Measurements from ENCODE around the gene SQOR. TPM values are rescaled to one million over a fixed set of nuclear protein-coding genes. Genes with fewer than 3 reads are reported as not detected.

The SQOR gene
- total RNA-seq = 26.1 TPM

DNA sequence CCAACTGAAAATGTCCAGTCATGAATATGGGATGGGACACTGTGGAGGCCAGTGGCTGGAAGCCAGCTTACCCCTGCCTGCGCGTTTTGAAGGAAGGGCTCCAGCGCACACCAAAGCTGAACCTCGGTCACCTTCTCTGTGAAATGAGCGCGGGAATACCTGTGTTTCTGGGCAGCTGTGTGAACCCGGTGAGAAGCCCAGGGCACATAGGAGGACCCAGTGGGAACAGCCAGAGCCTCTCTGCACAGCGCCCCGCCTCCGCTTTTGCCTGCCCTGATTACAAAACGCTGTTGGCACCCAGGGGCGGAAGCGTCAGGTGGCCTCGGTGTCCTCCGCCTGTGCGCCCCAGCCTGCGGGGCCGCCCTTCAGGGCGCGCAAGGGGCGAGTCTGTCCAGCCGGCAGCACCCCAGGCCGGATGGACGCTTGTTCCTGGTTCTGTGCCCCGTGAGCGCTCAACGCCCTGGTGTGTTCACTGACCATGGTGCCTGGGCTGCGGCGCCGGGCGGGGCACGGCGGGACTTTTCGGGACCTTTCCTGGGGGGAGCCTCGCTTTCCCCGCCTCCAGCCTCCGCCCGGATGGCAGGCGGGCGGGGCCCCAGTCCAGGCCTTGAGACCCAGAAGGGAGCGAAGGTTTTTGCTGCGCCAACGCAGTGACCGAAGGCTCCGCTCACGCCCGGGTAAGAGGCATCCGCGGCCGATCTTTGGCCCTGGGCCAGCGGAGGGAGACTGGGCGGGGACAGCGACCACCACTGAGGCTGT, at the start of gene SQOR:
Gene SQOR (plus strand): TSS at position 598 of the 759 bp plus-strand sequence. CDS start 23,895 bp downstream, outside the sequence.
- DNase-seq = no peak

DNA sequence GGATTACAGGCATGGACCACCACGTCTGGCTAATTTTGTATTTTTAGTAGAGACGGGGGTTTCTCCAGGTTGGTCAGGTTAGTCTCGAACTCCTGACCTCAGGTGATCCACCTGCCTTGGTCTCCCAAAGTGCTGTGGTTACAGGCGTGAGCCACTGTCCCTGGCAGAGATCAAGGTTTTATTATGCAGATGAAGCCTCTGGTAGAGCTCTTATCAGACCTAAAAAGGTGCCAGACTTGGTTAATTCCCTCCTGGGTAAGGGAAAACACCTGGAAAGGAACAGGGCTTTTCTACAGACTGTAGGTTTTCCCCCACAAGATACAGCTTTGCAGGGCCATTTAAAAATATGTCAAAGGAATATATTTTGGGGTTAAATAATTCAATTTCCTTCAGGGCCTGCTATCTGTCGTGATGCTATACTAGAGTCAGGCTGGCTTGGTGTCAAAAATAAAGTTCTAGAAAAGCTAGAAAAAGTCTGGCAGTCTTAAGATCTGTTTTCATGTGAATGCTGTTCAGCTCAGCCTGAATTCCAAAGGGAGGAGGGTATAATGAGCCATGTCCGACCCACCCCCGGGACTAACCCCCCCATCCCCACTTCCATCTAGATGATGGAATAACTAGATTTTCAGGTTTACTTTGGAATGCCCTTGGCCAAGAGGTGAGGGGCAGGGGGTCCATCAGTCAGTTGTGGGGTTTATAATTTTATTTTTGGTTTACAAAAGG, 49.6 kb upstream of the SQOR start:
- DNase-seq = no peak

DNA sequence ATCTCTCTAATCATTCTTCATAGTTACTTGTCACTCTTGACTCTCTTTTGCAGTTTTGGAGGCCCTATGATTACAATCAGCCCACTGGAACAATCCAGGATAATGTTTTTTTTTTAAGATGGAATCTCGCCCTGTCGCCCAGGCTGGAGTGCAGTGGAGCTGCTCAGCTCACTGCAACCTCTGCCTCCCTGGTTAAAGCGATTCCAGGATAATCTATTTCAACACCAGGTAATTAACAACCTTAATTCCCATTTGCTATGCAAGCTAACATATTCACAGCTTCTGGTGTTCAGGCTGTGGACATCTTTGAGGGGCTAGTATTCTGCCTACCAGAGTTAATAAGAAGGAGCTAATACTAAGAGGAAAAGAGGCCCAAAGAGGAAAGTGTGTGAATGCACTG, 48.7 kb upstream of the SQOR start:
- DNase-seq = no peak

DNA sequence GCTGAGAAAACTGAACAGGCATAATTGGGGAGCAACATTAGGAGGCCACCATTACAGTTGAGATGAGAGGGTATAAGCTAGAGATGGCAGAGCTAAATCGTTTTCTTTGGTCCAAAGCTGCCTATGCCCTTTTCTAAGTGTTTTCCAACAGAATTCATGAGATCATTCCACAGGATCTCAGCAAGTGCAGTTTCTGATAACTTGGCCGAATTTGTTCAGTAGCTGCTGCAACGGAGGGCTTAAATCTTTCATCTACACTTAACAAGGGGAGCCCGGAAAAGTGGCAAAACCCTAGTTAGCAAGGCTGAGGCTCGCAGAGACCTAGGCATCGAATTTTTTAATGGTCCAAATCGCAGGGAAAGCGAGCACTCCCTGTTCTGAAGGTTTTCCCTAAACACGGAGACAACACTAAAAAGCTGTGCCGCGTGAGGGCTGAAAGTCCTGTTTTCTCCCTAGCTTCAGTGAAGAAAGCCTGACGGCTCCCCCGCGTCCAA, 48.2 kb upstream of the SQOR start:
- no peak for DNase-seq

DNA sequence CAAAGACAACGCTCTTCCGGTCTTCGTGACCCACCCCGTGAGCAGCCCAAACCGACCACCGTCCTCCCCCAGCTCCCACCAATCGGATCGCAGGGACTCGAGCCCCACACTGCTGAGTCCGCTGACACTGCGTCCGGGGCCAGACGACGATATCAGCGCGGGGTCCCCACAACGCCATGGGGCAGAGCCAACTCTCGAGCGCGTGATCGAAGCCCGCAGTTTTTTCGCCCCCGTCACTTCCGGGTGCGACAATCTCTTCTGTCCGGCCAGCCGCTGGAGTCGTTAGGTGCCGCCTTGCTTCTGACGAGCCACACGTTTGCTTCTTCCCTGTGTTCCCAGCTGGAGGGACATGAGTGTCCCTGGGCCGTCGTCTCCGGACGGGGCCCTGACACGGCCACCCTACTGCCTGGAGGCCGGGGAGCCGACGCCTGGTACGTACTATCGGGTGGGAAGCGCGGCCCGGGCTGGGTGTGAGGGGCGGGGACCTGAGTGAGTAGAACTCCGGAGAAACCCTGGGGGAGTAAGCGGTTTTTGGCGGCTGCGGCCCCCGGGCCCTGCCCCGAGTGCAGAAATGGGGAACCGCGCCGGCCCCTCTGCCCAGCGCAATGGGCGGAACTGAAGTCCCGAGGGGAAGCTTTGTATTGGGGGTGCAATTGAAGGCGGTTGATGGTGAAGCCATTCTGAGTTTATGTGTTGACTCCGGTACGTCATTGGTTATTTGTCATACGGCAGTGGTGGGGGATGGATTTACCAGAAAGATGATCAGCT, 47.5 kb upstream of the SQOR start, which contains the start of gene BLOC1S6:
Gene BLOC1S6 (plus strand): TSS at position 285 of the 768 bp plus-strand sequence. CDS start 65 bp downstream, at position 350.
- DNase-seq = peak; percentile 96

DNA sequence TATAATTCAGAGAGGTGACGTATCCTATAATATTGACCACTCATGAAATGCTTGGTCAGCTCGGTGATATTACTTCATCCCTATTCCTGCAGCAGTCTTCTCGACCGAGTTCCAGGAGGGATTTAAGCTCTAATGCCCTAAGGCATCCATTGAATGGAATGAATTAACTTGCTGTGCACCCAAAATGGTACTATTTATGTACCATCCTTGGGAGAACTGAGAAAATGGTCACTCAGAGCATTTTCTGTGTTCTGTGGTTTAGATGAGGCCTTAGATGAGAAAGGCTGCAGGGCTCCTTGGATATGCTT, 47.0 kb upstream of the SQOR start:
- DNase-seq = peak; percentile 68

DNA sequence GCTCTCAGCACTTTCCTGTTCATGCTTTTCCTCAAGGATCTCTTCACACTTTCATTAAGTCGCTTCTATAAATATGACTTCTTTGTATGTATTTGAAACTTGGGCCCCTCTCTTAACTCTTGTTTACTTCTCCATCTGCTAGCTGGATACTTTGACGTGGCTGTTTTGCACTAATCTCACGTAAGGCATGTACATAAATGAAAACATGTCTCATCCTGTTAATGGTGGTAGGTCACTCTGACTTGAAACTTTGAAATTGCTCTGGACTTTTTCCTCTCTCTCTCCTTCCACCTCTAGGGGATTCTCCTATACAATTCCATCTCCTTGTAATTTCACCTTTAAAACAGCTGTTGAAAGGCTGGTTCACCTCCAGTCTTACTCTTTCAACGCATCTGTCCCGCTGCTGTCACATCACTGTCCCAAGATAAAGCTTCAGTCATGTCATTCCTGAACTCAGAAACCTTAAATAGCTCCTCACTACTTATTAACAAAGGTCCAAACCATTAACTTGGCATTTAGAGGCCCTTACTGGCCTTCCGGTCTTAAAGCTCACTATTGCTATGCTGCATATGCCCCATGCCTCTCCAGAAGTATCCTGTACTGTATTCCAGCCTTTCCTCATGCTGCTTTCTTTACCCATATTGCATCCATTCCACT, 46.5 kb upstream of the SQOR start:
- no peak for DNase-seq

DNA sequence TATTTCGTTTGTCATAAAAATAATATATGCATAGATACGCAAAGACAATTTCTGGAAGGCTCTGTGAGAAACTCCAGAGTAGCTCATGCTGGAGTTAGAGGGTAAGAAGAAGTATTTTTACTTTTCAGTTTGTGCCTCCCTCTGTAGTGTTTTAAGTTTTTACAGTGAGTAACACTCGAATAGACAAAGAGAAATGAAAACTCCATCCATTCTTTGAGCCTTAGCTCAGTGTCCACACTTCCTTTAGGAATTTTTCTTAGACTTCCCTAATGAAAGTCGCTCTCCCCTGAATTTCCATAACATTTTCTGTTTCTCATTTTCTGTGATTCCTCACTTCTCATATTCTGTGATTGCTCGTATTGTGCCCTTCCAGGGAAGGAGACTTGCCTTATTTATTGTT, 45.6 kb upstream of the SQOR start:
- DNase-seq = no peak

DNA sequence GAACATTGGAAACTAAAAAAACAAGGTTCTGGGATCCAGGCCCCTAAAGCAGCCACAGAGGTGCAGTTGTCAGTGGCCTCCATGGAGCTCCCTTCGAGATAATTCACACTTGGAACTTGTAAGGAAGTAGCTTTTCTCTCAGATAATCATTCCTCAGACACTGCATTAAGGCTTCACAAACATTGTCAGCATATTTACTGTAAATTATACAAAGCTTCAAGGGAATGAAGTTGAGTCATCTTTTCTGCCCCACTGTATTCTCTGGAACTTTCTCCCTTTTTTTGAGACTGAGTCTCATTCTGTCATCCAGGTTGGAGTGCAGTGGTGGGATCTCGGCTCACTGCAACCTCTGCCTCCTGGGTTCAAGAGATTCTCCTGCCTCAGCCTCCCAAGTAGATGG, 40.5 kb upstream of the SQOR start:
- no peak for DNase-seq

DNA sequence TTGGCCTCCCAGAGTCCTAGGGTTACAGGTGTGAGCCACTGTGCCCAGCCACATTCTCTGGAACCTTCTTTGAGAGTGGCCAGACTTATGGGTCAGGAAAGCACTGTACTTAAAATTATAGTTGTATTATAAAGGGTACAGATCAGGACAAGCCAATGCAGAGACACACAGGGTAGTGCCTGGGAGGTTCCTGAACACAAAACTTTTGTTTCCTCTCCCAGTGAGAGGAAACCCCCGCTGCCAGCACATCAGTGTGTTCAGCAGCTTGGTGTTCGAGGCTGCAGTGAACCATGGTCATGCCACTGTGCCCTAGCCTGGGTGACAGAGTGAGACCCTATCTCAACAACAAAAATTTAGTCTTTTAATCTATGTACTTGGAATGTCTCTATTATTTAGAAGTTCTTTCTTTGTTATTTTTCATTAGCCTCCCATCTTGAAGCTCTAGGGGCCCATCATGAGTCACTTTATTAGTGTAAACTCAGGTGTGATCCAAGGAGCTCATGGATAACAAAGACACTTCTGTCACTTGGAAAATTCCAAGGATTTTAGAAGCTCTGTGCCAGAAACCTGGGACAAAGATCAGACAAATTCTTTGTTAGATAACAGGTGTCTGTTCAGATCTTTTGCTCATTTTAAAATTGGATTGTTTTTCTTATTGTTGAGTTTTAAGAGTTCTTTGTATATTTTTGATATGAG, 39.8 kb upstream of the SQOR start:
- DNase-seq = no peak

DNA sequence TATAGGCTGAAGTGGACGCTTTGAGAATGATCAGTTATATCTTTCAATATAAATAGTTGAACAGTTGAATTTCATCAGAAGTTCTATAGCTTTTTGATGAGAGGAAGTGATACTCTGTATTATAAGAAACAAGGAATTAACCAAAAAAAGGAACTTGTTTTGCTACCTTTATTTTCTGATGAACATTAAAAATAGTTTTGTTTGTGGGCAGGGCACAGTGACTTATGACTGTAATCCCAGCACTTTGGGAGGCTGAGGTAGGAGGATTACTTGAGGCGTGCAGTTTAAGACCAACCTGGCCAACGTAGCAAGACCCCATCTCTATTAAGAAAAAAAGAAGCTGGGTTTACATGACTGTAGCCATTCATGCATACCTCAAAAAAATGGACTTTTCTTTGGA, 30.9 kb upstream of the SQOR start:
- no peak for DNase-seq

DNA sequence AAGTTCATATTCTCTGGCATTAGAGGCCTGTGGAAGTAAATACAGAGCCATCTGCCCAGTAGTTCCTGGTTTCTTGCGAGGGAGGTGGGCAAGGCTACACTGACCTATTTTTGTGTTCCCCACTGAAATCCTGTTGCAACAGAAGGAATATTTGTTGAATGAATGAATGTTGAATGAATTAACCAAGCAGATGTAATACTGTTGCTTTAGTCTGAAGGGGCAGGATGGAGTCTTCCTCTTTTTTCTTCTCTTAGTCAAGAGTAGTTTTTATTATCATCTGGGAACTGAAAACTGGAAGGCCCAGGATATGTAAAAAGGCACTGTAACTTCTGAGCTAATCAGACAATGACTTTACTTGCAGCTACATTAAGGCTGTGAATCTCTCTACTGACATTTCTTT, 30.5 kb upstream of the SQOR start:
- DNase-seq = no peak

DNA sequence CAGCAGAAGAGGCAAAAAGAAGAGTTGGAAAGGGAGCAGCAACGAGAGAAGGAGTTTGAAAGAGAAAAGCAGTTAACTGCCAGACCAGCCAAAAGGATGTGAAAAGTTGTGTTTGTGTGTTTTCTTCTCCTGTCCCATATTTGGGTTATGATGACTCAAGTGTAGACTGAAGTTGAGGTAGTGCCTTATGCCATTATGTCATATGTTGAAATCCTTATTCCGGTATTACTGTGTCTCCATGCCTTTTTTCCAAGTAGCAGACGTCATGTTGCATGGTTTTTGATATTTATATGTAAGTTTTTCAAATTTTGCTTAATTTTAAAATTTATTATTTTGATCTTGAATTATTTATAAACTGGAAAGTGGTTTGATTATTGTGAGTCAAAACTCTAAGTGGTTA, 28.4 kb upstream of the SQOR start:
- DNase-seq = no peak

DNA sequence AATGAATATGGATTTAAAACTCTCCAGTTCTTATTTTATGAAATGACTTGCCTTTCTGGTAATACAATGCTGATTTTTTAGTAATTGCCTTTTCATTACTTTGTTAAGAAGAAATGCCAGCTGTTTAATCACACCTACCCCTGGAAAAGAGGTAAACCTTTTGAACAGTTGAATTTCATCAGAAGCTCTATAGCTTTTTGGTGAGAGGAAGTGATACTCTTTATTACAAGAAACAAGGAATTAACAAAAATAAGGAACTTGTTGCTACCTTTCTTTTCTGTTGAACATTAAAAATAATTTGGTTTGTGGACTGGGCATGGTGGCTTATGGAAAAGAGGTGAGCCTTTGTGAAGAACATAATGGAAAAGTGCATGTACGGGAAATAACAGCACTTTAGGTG, 28.0 kb upstream of the SQOR start:
- no peak for DNase-seq

DNA sequence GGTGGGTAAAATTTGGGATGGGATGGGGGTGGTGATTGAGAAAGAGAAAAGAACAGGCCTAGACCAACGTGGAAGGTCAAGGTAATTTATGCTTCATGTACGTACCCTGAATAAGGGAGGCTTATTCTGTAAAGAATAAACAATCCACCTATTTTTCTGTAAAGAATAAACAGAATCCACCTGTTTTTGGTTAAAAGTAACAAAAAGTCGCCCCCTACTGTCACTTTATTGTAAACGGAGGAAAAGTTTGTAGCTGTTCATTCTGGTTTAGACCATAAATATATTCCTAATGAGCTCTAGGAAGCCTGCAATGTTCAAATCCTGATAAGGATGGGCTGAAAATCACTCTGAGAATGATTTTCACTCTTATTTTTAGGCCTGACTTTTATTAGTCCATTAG, 23.5 kb upstream of the SQOR start:
- no peak for DNase-seq

DNA sequence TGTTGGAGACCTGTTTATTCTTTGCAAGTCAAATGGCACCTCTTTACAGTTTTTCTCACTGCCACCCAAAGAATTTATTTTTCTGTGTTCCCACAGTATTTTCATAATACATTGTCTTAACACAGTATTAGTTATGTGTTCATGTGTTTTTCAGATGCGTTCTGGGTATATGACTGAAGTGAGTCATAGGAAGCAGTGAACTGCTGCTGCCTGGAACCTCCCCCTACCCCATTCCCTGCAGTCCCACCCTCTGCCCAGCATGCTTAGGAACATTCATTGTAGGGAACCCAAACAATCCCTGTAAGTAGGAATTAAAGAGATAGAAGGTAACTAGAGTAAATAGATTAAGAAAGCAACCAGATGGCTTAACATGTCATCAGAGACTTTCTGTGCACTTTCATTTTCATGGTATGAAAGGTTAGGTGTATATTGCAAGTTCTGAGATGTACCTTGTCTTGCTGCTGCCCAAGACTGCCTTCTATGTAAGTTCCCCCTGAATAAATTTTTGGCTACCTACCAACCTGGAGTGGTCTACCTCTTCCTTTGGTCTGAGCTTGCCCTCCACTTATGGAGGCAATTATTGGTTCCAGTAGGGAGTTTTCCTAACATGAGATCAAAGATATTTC, 21.9 kb upstream of the SQOR start:
- no peak for DNase-seq

DNA sequence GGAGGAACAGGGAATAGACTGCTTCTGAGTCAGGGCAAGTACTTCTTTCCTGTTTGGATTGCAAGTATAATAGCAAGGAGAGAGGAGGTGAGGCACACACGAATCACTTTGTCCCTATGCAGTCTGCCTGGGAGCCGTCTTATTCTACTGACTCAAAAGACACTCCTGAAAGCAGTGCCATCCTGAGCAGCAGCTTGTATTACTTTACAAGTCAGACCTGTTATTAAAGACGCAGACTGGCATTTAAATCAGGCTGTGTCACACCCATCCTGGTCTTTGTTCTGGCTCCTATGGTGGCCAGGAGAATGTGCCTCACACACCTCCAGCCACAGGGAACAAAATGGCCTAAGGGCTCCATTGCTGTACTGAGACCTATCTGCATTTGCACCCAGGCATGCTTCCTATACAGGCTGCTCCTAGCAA, 17.9 kb upstream of the SQOR start:
- no peak for DNase-seq

DNA sequence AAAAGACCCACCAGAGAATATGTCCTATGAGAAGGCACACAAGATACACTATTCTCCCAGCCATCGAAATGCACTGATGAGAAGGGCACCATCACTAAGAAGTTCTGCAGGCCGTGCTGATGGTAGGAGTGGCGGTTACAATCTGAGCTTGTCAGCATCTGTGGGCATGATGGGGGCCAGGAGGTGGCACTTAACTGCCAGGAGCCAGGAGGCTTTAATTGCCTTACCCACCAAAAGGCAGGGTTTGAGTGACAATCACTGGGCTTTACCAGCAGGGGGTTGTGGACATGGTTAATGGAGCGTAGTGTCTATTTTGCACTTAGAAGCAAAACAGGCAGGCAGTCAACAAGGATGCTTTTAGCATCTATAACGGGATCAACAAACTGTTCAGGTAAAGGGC, 16.0 kb upstream of the SQOR start:
- no peak for DNase-seq

DNA sequence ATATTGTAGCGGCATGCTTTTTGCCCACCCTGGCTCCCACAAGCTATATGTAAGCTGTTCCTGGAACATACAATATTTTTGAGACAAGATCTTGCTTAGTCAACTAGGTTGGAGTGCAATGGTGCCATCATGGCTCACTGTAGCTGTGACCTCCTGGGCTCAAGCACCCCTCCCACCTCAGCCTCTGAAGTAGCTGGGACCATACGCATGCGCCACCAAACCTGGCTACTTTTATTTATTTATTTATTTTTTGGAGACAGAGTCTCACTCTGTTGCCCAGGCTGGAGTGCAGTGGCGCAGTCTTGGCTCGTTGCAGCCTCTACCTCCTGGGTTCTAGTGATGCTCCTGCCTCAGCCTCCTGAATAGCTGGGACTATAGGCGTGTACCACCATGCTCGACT, 6.7 kb upstream of the SQOR start:
- no peak for DNase-seq

DNA sequence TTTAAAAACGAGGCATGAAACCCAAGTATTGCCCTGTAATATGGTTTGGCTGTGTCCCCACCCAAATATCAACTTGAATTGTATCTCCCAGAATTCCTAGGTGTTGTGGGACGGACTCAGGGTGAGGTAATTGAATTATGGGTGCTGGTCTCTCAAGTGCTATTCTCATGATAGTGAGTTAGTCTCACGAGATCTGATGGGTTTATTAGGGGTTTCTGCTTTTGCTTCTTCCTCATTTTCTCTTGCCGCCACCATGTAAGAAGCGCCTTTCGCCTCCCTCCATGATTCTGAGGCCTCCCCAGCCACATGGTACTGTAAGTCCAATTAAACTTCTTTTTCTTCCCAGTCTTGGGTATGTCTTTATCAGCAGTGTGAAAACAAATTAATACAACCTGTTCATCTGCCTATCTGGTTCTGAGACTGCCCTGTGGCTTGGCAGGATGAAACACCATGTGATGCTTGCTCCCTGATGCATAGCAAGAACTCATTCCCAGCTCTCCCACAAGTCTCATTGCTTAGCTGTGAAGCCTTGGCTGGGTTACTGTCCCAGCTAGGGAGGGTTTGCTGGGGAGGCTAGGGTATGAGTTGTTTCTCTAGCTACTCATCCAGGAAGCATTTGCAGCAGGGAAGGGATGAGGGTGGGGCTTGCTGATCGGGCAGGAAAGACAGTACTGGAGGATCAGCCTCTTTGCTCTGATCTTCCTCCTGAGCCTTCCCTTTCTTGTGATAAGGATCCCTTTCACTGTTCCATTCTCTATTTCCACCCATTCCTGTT, 3.7 kb upstream of the SQOR start:
- no peak for DNase-seq

DNA sequence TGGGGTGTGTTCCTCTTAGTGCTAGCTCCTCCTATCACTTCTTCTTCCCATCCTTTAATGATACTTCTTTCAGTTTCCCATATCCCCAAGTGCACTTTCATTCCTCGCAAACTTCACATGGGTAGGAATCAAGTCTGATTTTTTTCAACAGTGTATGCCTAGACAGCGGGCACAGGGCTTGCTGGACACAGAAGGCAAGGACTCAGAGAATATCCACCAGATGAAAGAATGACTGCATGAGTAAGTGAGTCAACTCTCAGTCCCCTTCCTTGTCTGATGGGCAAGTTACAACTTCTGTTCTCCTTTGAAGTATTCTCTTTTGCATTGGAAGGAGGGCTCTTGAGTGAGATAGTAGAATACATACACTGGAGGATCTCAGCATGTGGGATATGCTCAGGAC, 3.1 kb upstream of the SQOR start:
- no peak for DNase-seq

Measured in skin of body (tissue), 2 donors.